ENCODE measurements around the gene PPP3CA.

PPP3CA gene

GRCh38 chr4:101283434-101283833 lies 63.9 kb downstream of the PPP3CA start:
- H3K4me3 ChIP-seq (ENCODE audit: low read length): no peak overlapping the region
- no peak for TF ChIP-seq CTCF (IDR thresholded peaks at IDR 0.05; ENCODE audit: insufficient read depth, low read depth, low read length, missing control alignments)
- DNase-seq (ENCODE audit: low read depth): no peak

- DNase-seq (ENCODE audit: low read depth): no peak
- TF ChIP-seq CTCF (IDR thresholded peaks at IDR 0.05; ENCODE audit: insufficient read depth, low read depth, low read length, missing control alignments): no peak
- H3K4me3 ChIP-seq (ENCODE audit: low read length): no peak overlapping the region
These were observed 65.1 kb downstream of the PPP3CA start for GRCh38 chr4:101282076-101282844.

- no peak overlapping the region for H3K4me3 ChIP-seq (ENCODE audit: low read length)
- no peak for DNase-seq (ENCODE audit: low read depth)
- no peak for TF ChIP-seq CTCF (IDR thresholded peaks at IDR 0.05; ENCODE audit: insufficient read depth, low read depth, low read length, missing control alignments)
These were observed 66.3 kb downstream of the PPP3CA start for GRCh38 chr4:101280866-101281600.

GRCh38 chr4:101279377-101279871 lies 67.9 kb downstream of the PPP3CA start:
- no peak for TF ChIP-seq CTCF (IDR thresholded peaks at IDR 0.05; ENCODE audit: insufficient read depth, low read depth, low read length, missing control alignments)
- H3K4me3 ChIP-seq (ENCODE audit: low read length): no peak overlapping the region
- no peak for DNase-seq (ENCODE audit: low read depth)

- H3K4me3 ChIP-seq (ENCODE audit: low read length): no peak overlapping the region
- DNase-seq (ENCODE audit: low read depth): peak; percentile 40
- no peak for TF ChIP-seq CTCF (IDR thresholded peaks at IDR 0.05; ENCODE audit: insufficient read depth, low read depth, low read length, missing control alignments)
These were observed 69.7 kb downstream of the PPP3CA start for GRCh38 chr4:101277671-101278070.

GRCh38 chr4:101276661-101277060 lies 70.7 kb downstream of the PPP3CA start:
- DNase-seq (ENCODE audit: low read depth): no peak
- H3K4me3 ChIP-seq (ENCODE audit: low read length): no peak overlapping the region
- no peak for TF ChIP-seq CTCF (IDR thresholded peaks at IDR 0.05; ENCODE audit: insufficient read depth, low read depth, low read length, missing control alignments)

Measured in epithelial cell of esophagus (primary cell).